GM19023 (cell line): ENCODE data around the gene ANTKMT.

ENCODE experiments used
- ATAC-seq: cut with Tn5 transposase; IDR thresholded peaks from one replicate; pipeline ENCODE4 v1.9.1; 2021; ENCODE audit warnings: mild to moderate bottlenecking, moderate library complexity; ENCODE audit not compliant: unreplicated experiment

Gene ANTKMT

GRCh38 chr16:761625-762513, 40.9 kb downstream of the ANTKMT start:
- no peak for ATAC-seq

GRCh38 chr16:762595-763268, 41.8 kb downstream of the ANTKMT start:
- ATAC-seq, result no peak

- no peak for ATAC-seq
Measured at GRCh38 chr16:763369-764183, 42.6 kb downstream of the ANTKMT start.

- no peak for ATAC-seq
Measured at GRCh38 chr16:764184-764750, 43.3 kb downstream of the ANTKMT start.

- ATAC-seq, result no peak
Measured at GRCh38 chr16:764848-765487, 44.0 kb downstream of the ANTKMT start.

- ATAC-seq, result no peak
Measured at GRCh38 chr16:765488-765865, 44.5 kb downstream of the ANTKMT start.

- ATAC-seq, result no peak
Measured at GRCh38 chr16:766008-766819, 45.3 kb downstream of the ANTKMT start.

- no peak for ATAC-seq
Measured at GRCh38 chr16:766820-767640, 46.1 kb downstream of the ANTKMT start.

GRCh38 chr16:767743-768235, 46.8 kb downstream of the ANTKMT start:
- ATAC-seq, result no peak

GRCh38 chr16:768428-768827, 47.5 kb downstream of the ANTKMT start:
- ATAC-seq, result no peak

- ATAC-seq, result no peak
Measured at GRCh38 chr16:769184-769784, 48.3 kb downstream of the ANTKMT start.

- no peak for ATAC-seq
Measured at GRCh38 chr16:769934-770333, 49.0 kb downstream of the ANTKMT start.

GRCh38 chr16:770411-770810, 49.5 kb downstream of the ANTKMT start:
- ATAC-seq, result no peak
